IPS DF 4.7 (cell line): Measurements from ENCODE around the gene CNPY3.
"Not testable (repeated sequence)": the region's sequence is repeated elsewhere in the genome, so short reads cannot be mapped to it uniquely, and the experiment has no call there.

ENCODE experiments used
- DNase-seq: peaks from one replicate; pipeline ENCODE4 v3.0.0-alpha.2; 2013; ENCODE audit warnings: low spot score; ENCODE audit errors: extremely low read depth

The CNPY3 gene

DNA sequence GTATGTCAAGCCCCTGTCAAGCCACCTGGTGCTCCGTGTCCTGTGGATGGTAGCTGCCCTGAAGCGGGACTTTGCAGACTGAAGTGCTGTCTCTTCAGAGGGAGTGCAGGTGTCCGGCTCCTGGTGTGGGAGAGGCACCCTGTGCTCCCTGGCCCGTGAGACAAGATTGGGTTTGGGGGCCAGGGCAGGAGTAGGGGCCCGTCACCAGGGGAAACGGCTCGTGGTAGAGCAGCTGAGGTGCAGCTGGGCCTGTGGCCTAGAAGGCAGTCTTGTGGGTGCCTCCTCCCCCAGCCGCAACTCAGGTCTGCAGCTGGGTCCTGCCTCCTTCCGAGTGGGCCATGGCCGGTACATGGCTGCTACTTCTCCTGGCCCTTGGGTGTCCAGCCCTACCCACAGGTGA is 13.5 kb upstream of the CNPY3 start, which contains the start of gene PTCRA:
PTCRA (plus strand) TSS at position 322 of the 400 bp plus-strand sequence; CDS start at position 339, 17 bp downstream.
- no peak for DNase-seq

DNA sequence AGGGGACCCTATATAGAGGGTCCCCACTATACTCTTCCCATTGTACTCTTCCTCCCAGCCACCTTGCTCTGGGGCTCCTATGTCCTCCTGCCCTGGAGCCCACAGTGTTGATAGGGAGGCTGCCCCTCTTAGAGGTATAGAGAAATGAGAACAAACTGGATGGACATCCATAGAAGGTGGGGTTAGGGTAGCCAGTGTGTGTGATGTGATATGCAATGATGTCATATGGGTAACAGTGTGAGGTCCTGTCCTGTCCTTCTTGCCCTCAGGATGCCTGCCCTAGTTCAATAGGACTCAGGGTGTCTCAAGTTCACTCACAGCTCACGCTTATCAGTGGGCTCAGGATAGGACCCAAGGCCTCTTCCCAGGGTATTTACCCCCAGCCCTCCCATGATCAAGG is 13.0 kb upstream of the CNPY3 start:
- no peak for DNase-seq

DNA sequence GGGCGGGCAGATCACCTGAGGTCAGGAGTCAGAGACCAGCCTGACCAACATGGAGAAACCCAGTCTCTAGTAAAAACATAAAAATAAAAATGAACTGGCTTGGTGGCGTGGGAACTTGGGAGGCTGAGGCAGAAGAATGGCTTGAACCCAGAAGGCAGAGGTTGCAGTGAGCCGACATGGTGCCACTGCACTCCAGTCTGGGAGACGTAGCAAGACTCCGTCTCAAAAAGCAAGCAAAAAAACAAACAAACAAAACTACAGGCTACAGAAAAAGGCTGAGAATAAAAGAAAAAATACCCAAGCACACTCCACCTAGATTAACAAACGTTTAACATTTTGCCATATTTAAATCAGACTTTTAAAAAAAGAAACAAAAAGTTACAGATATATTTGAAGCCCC is 7.5 kb upstream of the CNPY3 start:
- DNase-seq, result no peak

DNA sequence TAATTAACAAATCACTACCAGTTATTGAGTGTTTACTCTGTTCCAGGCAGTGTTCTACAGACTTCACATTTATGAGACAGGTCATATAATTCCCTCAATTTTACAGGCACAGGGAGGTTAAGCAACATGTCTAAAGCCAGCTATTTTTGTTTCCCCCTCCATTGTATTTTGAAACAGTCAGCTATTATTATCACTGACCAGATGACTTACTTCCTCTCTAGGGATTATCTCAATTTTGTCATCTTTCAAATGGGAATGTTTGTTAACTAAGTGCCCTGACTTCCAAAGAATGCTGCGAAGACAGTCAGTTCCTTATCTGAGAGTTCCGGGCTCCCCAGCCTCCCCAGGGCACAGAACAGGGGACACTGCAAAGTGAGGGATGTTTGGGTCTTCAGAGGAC is 5.6 kb upstream of the CNPY3 start:
- DNase-seq, result no peak

GRCh38 chr6:42925248-42925857 is 3.9 kb upstream of the CNPY3 start:
- no peak for DNase-seq

DNA sequence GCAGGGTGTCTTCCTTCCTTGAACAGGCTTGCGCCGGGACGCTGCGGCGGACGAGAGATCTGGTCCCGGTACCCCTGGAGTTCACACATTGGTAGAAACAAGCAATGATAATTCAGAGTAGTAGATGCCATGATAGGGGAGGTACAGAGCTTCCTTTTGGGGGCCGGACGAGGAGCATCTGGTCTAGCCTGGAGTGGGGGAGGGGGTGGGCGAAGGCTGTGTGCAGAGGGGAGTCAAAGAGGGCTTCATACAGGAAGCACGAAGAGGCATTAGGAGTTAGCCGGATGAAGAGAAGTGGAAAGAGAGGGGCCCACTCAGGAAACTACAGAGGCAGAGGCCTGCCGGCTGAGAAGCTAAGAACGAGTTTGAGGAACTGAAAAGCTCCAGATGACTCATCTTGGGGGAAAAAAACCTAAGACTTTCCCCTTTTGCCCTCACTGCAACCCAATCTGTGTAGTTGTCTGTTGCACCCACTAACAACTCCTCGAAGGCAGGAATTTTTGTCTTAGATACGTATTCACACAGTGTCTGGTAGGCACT is 611 bp downstream of the CNPY3 start:
- DNase-seq, result no peak

DNA sequence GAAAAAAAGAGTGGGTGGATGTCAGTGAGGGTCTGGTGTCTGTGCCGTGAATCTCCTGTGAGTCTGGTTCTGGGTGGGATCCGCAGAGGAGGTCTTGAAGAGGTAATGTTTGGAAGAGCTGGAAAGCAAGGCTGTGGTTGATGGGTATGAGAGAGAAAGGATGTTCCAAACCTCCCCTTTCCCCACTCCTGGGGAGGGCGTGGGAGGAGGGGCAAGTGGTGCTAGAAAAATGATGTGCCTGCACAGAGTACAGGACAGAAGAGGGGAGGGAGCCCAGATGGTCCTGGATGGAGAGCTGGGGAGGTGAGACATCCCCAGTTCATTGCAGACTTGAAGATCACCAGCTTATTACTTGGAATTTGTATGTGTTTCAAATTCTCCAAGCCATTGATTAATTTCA is 3.1 kb downstream of the CNPY3 start:
- DNase-seq, result no peak

DNA sequence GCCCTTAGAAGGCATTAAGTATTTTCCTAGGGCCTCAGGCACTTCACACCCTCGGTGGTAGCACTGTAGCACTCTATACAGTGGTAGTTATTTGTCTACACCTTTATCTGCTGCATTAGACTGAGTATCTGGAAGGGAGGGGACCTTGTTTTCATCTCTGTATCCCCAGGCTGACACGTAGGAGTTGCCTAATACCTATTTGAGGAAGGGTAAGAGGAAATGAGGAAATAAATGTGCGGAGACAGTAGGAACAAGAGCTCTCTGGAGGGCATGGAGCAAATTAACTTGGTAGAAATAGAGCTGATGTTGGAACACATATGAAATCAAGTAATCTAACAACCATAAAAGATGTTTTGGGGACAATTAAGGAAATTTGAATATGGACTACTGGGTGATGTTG is 3.9 kb downstream of the CNPY3 start:
- DNase-seq, result no peak

DNA sequence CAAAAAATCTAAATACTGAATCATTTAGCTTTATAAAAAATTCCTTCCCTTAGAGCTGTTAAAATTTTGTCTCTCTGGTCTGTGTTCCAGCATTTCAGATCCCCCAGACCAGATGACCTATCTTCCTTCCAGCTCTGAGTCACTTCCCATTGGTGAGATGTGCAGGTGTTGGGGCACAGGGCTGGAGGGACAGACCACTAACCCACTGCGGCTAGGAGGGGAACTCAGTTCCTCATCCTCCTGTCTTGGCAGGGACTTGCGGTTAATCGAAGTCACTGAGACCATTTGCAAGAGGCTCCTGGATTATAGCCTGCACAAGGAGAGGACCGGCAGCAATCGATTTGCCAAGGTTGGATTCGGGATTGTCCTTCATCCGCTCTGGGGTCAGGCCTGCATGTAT is 6.0 kb downstream of the CNPY3 start:
- DNase-seq, result no peak

DNA sequence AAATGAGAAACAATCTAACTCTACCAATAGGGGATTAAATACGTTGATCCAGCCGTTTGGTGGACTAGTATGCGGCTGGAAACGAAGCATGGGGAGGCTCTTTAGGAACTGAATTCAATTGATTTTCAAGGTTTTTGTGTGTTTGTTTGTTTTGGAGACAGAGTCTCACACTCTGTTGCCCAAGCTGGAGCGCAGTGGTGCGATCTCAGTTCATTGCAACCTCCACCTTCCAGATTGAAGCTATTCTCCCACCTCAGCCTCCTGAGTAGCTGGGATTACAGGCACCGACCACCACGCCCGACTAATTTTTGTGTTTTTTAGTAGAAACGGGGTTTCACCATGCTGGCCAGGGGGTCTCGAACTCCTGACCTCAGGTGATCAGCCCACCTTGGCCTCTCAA is 7.1 kb downstream of the CNPY3 start:
- no peak for DNase-seq

- DNase-seq, result no peak
Observed at GRCh38 chr6:42937548-42938427, 8.5 kb downstream of the CNPY3 start.

GRCh38 chr6:42938428-42938796 is 9.1 kb downstream of the CNPY3 start:
- DNase-seq, result no peak

GRCh38 chr6:42938987-42939809 is 9.9 kb downstream of the CNPY3 start:
- DNase-seq, result no peak

DNA sequence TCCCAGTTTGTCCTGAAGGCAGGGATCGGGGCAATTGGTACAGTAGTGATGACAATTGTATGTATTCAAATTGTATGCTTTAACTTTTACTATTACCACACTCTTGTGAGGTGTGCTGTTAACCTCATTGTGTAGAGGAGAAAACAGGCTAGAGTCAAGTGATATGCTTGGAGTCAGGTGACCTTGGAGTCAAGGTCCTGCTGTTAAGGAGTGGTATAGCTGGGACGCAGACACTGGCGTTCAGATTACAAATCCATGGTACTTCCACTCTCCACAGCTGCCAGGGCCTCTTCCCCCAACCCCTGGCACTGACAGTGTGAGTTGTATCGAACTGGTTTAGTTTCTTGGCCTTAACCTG is 10.5 kb downstream of the CNPY3 start:
- no peak for DNase-seq

DNA sequence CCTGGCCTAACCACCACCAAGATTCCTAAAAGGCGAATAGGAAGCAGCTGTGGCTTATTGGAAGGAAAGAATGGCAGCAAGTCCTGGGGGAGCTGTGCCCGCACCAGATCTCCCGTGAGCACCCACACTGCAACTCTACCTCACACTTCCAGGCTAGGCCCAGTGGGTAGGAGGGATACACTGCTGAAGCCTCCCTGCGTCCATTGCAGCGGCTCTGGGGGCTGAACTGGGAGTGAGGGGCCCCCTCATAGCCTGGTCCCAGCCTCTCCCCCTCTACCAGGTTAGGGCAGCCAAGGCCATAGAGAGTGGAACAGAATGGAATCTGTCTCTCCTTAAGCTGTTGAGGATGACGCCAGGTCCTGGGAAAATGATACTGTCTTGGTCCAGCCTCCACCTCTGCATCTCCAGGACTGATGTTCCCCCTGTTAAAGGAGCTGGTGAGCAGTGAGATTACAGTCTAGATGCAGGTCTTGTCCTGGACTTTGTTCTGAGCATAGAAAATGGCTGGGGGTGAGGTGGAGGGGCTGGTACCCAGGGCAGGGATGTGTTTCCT is 11.3 kb downstream of the CNPY3 start:
- DNase-seq, result no peak

- not testable (repeated sequence) for DNase-seq
Observed at GRCh38 chr6:42941356-42941755, 12.1 kb downstream of the CNPY3 start.

DNA sequence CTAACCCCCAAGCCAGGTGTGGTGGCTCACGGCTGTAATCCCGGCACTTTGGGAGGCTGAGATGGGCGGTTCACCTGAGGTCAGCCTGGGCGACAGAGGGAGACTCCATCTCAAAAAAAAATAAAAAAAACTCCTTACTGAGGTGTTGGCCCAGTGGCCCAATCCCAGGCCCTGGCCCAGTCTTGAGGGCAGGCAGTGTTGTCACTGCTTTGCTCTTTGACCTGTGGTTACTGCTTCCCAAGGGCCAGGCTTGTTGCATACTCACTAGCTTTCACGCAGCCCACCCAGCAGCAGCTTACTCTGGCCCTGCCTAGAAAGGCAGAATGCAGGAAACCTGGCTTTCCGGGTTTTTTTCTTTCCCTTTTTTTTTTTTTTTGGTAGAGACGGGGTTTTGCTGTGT is 13.2 kb downstream of the CNPY3 start:
- DNase-seq, result no peak

DNA sequence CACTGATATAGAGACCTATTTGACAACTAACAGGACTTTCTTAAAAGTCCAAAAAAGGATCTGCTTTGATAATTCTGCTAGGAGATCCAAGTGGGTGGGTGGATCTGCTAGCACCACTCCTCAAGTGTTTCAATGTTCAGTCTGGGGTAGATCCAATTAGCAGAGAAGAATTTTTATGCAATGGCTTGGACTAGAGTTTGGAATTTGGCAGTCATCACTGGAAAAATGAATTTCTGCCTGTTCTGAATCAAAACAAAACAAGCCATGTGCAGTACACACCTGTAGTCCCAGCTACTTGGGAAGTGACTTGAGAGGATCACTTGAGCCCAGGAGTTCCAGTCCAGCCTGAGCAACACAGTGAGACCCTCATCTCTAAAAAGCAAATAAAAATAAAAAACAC is 18.7 kb downstream of the CNPY3 start:
- no peak for DNase-seq

DNA sequence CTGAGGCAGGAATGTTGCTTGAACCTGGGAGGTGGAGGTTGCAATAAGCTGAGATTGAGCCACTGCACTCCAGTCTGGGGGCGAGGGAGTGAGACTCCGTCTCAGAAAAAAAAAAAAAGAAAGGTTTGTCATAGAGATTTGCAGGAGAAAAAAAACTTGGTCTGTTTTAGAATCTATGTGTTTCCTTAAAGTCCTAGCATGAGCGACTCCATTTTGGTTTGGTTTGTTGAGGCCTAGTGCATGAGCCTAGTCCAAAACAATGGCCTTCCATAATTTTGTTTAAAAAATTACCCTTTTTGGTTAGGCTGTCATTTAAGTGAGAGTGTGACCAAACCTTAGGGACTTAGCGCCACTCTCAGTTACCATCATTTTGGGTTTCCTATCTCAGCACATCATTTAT is 23.1 kb downstream of the CNPY3 start:
- DNase-seq, result no peak

DNA sequence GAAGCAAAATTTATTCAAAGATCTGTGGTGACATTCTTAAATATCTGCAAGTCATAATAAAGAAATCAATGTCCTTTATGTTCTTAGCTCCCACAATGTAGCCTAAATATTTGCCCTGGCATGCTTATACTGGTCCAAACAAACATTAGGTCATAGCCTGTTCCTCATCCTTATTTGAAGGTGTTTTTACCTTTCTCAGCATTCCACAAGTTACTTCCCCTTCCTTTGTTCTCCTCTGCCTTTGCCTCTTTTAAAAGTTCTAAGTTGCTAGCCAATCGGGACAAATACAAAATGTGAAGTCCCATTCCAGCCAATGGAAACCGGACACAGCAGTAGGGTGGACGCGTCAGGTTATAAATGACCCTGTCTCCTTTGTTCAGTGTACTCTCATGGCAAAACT is 25.1 kb downstream of the CNPY3 start:
- DNase-seq, result not testable (repeated sequence)

DNA sequence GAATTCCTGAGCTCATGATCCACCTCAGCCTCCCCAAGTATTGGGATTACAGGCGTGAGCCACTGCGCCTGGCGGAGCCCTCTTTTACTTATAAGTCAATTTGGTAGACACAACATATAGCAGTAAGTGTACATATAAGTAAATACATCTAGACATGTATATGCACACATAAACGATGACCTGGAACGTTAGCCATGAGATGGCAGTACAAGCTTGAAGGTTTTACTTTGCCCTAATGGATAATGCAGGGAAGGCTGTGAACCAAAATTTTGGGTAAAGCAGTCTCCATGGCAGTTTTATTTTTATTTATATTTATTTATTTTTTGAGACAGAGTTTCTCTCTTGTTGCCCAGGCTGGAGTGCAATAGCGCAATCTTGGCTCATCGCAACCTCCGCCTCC is 28.8 kb downstream of the CNPY3 start:
- no peak for DNase-seq

DNA sequence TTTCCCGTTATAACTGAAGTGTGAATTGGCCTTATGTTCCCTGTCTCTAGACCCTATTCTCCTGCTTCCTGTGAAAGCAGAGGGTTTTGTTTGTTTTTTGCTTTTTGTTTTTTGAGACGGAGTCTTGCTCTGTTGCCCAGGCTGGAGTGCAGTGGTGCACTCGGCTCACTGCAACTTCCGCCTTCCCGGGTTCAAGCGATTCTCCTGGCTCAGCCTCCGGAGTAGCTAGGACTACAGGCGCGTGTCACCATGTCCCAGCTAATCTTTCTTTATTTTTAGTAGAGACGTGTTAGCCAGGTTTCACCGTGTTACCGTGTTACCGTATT is 30.6 kb downstream of the CNPY3 start:
- DNase-seq, result no peak
